Liver (tissue), 9 donors: Measurements from ENCODE around the gene CDH1. TPM values are rescaled to one million over a fixed set of nuclear protein-coding genes. Genes with fewer than 3 reads are reported as not detected.

Source experiments
- DNase-seq: peaks from one replicate; pipeline ENCODE4 v3.0.0-alpha.2; 2017; ENCODE audit warnings: low spot score
- H3K27ac ChIP-seq, 2 donors: one replicate each; pipeline ENCODE4 v1.7.0; 2013; ENCODE audit warnings: inconsistent platforms in 2 of 2, low read length in 2 of 2, control low read depth in 1 of 2, low read depth in 1 of 2, mild to moderate bottlenecking in 1 of 2
- H3K27me3 ChIP-seq, 4 donors: one replicate each; pipeline versions ENCODE4 v1.6.1 to v1.7.0; 2013; ENCODE audit warnings: low read length in 3 of 4, inconsistent platforms in 1 of 4, mild to moderate bottlenecking in 1 of 4, moderate library complexity in 1 of 4; ENCODE audit not compliant: control insufficient read depth in 4 of 4, insufficient read depth in 4 of 4
- H3K36me3 ChIP-seq, 4 donors: one replicate each; pipeline versions ENCODE4 v1.6.1 to v1.7.0; 2013; ENCODE audit warnings: low read length in 3 of 4, mild to moderate bottlenecking in 3 of 4, low read depth in 1 of 4, moderate library complexity in 1 of 4; ENCODE audit not compliant: control insufficient read depth in 4 of 4, insufficient read depth in 3 of 4
- H3K4me1 ChIP-seq, 4 donors: one replicate each; pipeline versions ENCODE4 v1.6.1 to v1.7.0; 2013; ENCODE audit warnings: low read length in 3 of 4, mild to moderate bottlenecking in 3 of 4, moderate library complexity in 1 of 4; ENCODE audit not compliant: control insufficient read depth in 4 of 4, insufficient read depth in 4 of 4
- H3K4me3 ChIP-seq, 3 donors: one replicate each; pipeline versions ENCODE4 v1.6.1 to v1.7.0; 2013; ENCODE audit warnings: low read length in 3 of 3, control low read depth in 1 of 3, low read depth in 1 of 3, mild to moderate bottlenecking in 1 of 3
- H3K9ac ChIP-seq, 2 donors: one replicate each; pipeline ENCODE4 v1.7.0; 2013; ENCODE audit warnings: low read length in 2 of 2, mild to moderate bottlenecking in 2 of 2, moderate library complexity in 2 of 2, control low read depth in 1 of 2, low read depth in 1 of 2
- H3K9me3 ChIP-seq, 4 donors: one replicate each; pipeline versions ENCODE4 v1.6.1 to v1.7.0; 2013; ENCODE audit warnings: low read length in 3 of 4; ENCODE audit not compliant: control insufficient read depth in 4 of 4
- EGR1 ChIP-seq, 2 donors: IDR thresholded peaks; 2 replicates each; pipeline ENCODE4 v1.6.1; 2016 to 2018; ENCODE audit warnings: antibody characterized with exemption in 2 of 2, low read depth in 2 of 2
- FOXA1 ChIP-seq: IDR thresholded peaks from 2 replicates; pipeline ENCODE4 v1.6.1; 2016; ENCODE audit warnings: antibody characterized with exemption
- HNF4A ChIP-seq, 2 donors: conservative IDR thresholded peaks; 2 replicates each; pipeline ENCODE4 v1.6.1; 2016; ENCODE audit warnings: antibody characterized with exemption in 2 of 2, mild to moderate bottlenecking in 2 of 2
- HNF4G ChIP-seq: IDR thresholded peaks from 2 replicates; pipeline ENCODE4 v1.6.1; 2016; ENCODE audit warnings: antibody characterized with exemption
- JUND ChIP-seq, 2 donors: IDR thresholded peaks; 2 replicates each; pipeline ENCODE4 v1.6.1; 2016; ENCODE audit warnings: antibody characterized with exemption in 2 of 2
- NR2F2 ChIP-seq: IDR thresholded peaks from 2 replicates; pipeline ENCODE4 v1.6.1; 2016; ENCODE audit warnings: antibody characterized with exemption
- RAD21 ChIP-seq, 2 donors: IDR thresholded peaks; 2 replicates each; pipeline ENCODE4 v1.6.1; 2016; ENCODE audit warnings: antibody characterized with exemption in 2 of 2, mild to moderate bottlenecking in 2 of 2
- RXRA ChIP-seq, 2 donors: IDR thresholded peaks; 2 replicates each; pipeline ENCODE4 v1.6.1; 2017 to 2018; ENCODE audit warnings: antibody characterized with exemption in 2 of 2, mild to moderate bottlenecking in 1 of 2
- SP1 ChIP-seq: IDR thresholded peaks from 2 replicates; pipeline ENCODE4 v1.6.1; 2018; ENCODE audit warnings: antibody characterized with exemption, mild to moderate bottlenecking
- YY1 ChIP-seq: IDR thresholded peaks from 2 replicates; pipeline ENCODE4 v1.6.1; 2016; ENCODE audit warnings: antibody characterized with exemption, mild to moderate bottlenecking
- WGBS: extraction: QIAGEN DNeasy Blood & Tissue Kit; methylation state at CpG from one replicate; pipeline ENCODE4 v1.1.7; 2013; 5-methylcytosine and 5-hydroxymethylcytosine counted together
- polyA plus RNA-seq, 2 donors: library from polyadenylated mRNA; stranded (reverse) in 1 of 2; unstranded in 1 of 2; fragments of 200-250 nt in 1 of 2; fragments of >200 nt in 1 of 2; fragmentation: Nextera tagmentation in 1 of 2; extraction: Ambion mirVana in 1 of 2; gene quantifications; one replicate each; pipeline versions ENCODE4 v1.2.1 to v1.2.3, GENCODE V29; 2013 to 2015
- total RNA-seq, 2 donors: library from RNA; depleted of rRNA; stranded (reverse); fragments of >200 nt; gene quantifications; one replicate each; pipeline ENCODE4 v1.2.3, GENCODE V29; 2014
- TF ChIP-seq, protein P1 (sequence below): IDR thresholded peaks from 2 replicates; pipeline ENCODE4 v1.6.1; 2016; ENCODE audit warnings: antibody characterized with exemption, mild to moderate bottlenecking
- TF ChIP-seq, protein P2 (sequence below): IDR thresholded peaks from 2 replicates; pipeline ENCODE4 v1.6.1; 2016; ENCODE audit warnings: antibody characterized with exemption
- TF ChIP-seq, protein P3 (sequence below): IDR thresholded peaks from 2 replicates; pipeline ENCODE4 v1.6.1; 2016; ENCODE audit warnings: antibody characterized with exemption
- donor health status: healthy.
- donor health status: healthy.
- donor health status: healthy.
- donor health status: healthy.
- donor health status: healthy.

The CDH1 gene
- total and polyA plus RNA-seq, 4 donors = 21.8 to 69.3 (median 50.3) TPM

DNA sequence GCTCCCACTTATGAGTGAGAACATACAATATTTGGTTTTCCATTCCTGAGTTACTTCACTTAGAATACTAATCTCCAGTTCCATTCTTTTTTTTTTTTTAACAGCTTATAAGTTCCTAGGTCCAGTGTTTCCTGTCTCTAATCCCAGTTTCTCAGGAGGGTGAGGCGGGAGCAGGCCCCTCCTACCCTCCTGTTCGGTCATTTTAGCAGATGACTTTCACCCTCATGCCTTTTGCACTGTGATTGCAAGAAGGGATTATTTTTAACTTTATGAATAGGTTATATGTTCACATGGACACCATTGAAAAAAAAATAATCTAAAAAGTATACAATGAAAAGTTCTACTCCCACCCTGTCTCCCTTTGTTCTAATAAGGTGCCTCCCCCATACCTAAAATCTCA lies 47.6 kb downstream of the CDH1 start (continued):
- TF ChIP-seq, protein P1, sequence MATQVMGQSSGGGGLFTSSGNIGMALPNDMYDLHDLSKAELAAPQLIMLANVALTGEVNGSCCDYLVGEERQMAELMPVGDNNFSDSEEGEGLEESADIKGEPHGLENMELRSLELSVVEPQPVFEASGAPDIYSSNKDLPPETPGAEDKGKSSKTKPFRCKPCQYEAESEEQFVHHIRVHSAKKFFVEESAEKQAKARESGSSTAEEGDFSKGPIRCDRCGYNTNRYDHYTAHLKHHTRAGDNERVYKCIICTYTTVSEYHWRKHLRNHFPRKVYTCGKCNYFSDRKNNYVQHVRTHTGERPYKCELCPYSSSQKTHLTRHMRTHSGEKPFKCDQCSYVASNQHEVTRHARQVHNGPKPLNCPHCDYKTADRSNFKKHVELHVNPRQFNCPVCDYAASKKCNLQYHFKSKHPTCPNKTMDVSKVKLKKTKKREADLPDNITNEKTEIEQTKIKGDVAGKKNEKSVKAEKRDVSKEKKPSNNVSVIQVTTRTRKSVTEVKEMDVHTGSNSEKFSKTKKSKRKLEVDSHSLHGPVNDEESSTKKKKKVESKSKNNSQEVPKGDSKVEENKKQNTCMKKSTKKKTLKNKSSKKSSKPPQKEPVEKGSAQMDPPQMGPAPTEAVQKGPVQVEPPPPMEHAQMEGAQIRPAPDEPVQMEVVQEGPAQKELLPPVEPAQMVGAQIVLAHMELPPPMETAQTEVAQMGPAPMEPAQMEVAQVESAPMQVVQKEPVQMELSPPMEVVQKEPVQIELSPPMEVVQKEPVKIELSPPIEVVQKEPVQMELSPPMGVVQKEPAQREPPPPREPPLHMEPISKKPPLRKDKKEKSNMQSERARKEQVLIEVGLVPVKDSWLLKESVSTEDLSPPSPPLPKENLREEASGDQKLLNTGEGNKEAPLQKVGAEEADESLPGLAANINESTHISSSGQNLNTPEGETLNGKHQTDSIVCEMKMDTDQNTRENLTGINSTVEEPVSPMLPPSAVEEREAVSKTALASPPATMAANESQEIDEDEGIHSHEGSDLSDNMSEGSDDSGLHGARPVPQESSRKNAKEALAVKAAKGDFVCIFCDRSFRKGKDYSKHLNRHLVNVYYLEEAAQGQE = no peak
- TF ChIP-seq, protein P2, sequence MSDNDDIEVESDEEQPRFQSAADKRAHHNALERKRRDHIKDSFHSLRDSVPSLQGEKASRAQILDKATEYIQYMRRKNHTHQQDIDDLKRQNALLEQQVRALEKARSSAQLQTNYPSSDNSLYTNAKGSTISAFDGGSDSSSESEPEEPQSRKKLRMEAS = no peak

DNA sequence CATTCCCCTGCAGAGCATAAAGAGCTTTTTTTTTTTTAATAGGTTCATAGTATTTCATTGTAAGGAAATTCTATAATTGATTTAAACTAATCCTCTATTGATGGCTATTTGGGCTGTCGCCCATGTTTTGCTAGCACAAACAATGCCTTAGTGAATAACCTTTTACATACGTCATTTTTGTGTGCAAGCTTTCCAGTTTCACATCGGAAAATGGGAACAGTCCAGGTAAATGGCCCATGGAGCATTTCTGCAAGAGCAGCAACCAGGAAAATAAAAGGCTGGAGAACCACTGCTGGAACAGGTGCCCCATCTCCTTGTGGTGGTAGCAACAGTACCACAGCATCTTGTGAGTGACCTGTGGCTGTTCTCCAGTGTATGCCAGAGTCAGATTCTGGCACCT lies 48.6 kb downstream of the CDH1 start:
- no peak for DNase-seq
- TF ChIP-seq JUND (IDR thresholded peaks at IDR 0.05) (peak in 1 of 2 donors; percentile 43), HNF4A (conservative IDR thresholded peaks at IDR 0.05) (peak; percentile 17 to 35), NR2F2 (no peak), RXRA (IDR thresholded peaks at IDR 0.05) (peak in 1 of 2 donors; percentile 66), RAD21 (IDR thresholded peaks at IDR 0.05) (no peak), FOXA1 (no peak), YY1 (peak; percentile 78)
- TF ChIP-seq, protein P2 = no peak
- TF ChIP-seq, protein P3, sequence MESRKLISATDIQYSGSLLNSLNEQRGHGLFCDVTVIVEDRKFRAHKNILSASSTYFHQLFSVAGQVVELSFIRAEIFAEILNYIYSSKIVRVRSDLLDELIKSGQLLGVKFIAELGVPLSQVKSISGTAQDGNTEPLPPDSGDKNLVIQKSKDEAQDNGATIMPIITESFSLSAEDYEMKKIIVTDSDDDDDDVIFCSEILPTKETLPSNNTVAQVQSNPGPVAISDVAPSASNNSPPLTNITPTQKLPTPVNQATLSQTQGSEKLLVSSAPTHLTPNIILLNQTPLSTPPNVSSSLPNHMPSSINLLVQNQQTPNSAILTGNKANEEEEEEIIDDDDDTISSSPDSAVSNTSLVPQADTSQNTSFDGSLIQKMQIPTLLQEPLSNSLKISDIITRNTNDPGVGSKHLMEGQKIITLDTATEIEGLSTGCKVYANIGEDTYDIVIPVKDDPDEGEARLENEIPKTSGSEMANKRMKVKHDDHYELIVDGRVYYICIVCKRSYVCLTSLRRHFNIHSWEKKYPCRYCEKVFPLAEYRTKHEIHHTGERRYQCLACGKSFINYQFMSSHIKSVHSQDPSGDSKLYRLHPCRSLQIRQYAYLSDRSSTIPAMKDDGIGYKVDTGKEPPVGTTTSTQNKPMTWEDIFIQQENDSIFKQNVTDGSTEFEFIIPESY = no peak
- Histone ChIP-seq H3K4me3 (no peak overlapping the region), H3K9me3 (no peaks in the 10 kb centered on the region), H3K9ac (no peak overlapping the region), H3K4me1 (peaks cover 12 to 37% (median 27%) of the 10 kb centered on the region in 4 donors), H3K27ac (peak overlapping the region in 1 of 2 donors; percentile 8), H3K36me3 (peaks cover 0 to 3% (median 0%) of the 10 kb centered on the region in 4 donors), H3K27me3 (no peaks in the 10 kb centered on the region)
- 49% methylated on average over 3 of the region's 3 CpGs for WGBS

DNA sequence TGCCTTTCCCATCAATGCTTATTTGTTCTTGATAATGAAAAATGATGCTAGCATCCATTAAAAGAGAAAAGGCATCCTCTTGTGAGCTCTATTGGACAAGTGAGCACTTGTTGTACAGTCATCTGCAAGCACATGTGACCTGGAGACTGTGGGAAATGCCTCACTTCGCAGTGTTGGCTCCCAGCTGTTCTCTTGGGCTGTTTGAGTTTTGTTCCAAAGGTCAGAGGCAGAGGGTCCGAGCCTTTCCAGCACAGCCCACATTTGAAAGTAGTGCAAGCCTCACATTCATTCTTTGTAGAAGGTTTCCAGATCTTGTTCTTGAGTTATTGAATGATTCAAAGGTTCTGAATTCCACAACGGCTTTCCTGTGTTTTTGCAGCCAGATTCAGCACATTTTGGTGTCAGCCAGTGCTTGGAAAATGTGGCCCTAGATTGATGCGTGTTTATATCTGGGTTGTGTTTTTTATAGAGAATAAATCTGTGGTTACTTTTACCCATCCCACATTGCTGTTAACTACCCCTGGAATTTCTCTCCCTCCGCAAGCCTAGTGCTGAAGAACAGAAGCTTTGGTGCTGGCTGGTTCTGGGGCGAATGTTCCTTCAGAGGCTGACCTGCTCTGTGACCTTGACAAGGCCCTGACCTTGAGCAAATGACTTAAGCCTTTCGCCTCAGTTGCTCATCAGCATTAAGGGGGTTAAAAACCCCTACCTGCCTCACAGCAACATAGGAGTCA lies 49.8 kb downstream of the CDH1 start:
- TF ChIP-seq FOXA1 = no peak
- TF ChIP-seq HNF4A (conservative IDR thresholded peaks at IDR 0.05) = peak; percentile 86 to 90
- TF ChIP-seq RAD21 (IDR thresholded peaks at IDR 0.05) = peak; percentile 22 to 38
- TF ChIP-seq, protein P2 = no peak
- TF ChIP-seq SP1 = peak; percentile 68
- no peak for TF ChIP-seq EGR1 (IDR thresholded peaks at IDR 0.05; ENCODE audit: low read depth in 2 of 2)
- TF ChIP-seq, protein P1 = peak; percentile 48
- no peak for TF ChIP-seq NR2F2
- TF ChIP-seq, protein P3 = no peak
- peak; percentile 39 for TF ChIP-seq YY1
- peak; percentile 80 for TF ChIP-seq HNF4G
- TF ChIP-seq RXRA (IDR thresholded peaks at IDR 0.05) = peak; percentile 36 to 60
- 52% methylated on average over 7 of the region's 7 CpGs for WGBS
- Histone ChIP-seq H3K27ac (peak overlapping the region; percentile 40 to 54), H3K36me3 (no peaks in the 10 kb centered on the region), H3K9ac (peak overlapping the region in 1 of 2 donors; percentile 63), H3K9me3 (no peaks in the 10 kb centered on the region), H3K4me1 (peaks cover 16 to 37% (median 29%) of the 10 kb centered on the region in 4 donors), H3K4me3 (no peak overlapping the region), H3K27me3 (no peaks in the 10 kb centered on the region)
- no peak for DNase-seq
